DLD1 (cell line): ENCODE measurements around the gene NPHS1.

Experiments
- in situ Hi-C: cut with HindIII; loops from 2 replicates; pipeline ENCODE4 v1.10.0; 2017; ENCODE audit warnings: low sequenced_read_pairs

The NPHS1 gene

DNA sequence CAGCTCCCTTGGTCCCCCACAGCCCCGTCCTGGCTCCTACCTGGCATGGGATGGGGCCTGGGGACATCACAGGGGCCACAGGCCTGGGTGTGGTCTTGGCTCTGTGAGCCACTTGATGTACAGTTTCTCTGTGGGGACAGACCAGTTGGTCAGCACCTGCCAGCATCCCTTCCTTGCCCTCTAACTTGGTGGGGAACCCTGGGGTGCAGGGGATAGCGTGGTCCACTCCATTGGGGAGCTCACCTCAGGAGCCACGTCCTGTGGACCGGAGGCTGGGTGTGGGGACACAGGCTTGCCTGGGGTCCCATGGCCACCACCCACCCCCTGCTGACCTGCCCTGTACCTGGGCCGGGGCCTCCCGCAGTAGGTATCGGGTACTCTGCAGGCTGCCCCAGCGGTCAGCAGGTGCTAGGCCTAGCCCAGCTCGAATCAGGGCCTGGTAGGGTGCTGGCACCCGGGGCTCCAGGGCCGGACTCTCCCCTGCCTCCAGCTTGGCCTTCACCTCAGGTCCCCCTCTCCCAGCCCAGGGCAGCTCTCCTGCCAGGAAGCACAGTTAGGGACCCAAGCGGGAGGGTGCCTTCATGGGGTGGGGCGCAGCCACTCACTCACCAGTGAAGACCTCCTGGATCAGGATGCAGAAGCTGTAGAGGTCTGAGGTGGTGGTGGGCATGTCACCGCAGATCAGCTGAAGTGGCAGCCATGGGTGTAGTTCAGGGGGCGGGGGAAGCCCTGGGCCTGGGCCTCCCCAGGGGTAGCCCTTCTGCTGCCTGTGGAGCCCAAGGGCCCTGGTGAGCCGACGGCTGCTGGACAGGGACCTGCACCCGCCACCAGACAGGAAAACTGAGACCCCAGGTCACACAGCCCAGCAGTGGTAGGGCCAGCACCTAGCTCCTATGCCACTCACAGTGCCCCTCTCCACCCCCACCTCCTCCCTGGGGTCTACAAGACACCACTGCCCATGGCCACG lies 62.0 kb downstream of the NPHS1 start:
- in situ Hi-C loops: no loop called here

DNA sequence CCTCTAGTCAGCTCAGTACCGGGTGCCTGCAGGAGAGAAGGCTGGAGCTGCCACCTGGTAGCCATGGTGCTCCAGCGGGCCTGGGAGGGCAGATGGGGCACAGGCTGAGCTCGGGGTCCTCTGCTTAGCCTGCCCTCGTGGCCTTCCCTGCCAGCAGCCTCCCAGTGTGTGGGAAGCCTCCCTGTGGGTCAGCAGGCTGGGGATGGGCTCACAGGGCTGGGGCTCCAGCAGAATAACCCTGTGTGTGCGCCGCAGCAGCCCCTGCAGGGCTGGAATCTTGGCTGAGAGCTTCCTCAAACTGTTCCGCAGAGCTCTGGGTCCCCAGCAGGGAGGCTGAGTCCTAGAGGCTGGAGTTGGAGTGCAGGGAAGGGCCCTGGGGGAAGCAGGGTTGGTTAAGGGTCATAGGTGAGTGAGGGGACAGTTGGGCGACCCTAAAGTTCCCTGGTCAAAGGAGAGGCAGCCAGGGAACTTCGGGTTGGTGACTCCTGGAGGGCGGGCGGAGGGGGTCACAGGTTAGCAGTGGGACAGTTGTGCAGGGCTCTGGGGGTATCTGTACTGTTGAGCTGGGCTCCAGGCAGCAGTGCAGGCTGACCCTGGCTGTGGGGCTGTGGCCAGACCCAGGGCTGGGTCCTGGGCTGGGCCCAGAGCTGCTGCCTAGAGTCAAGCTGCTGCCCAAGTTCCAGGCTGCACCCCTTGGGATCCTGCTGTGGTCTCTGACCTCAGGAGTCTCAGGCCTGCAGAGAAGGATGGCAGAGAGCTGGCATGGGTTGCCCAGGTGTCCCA lies 62.9 kb downstream of the NPHS1 start:
- in situ Hi-C loops: no loop called here

DNA sequence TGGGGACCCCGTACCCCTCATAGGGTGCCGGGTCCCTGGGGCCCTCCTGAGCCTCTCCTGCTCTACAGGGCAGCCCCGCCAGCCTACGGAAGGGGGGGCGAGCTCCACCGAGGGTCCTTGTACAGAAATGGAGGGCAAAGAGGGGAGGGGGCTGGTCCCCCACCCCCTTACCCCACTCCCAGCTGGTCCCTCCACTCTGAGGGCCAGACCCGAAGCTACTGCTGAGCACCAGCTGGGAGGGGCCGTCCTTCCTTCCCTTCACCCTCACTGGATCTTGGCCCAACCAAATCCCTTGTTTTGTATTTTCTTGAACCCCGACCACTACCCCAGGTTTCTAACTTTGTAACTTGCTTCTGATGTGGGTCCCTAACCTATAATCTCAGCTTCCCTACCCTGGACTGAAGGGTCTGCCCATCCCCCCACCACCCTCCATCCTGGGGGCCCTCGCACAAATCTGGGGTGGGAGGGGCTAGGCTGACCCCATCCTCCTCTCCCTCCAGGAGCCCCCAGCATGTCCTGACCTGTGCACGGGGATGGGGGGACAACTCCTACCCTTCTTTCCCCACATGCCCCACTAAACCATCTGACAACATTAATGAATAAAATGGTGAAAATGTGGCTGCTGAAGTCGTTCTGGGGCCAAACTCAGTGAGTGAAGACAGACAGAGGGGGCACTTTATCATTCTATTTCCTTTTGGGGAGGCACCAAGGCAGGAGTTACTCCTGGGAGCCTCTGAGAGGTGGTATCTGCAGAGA lies 63.9 kb downstream of the NPHS1 start:
- in situ Hi-C loops: no loop called here

DNA sequence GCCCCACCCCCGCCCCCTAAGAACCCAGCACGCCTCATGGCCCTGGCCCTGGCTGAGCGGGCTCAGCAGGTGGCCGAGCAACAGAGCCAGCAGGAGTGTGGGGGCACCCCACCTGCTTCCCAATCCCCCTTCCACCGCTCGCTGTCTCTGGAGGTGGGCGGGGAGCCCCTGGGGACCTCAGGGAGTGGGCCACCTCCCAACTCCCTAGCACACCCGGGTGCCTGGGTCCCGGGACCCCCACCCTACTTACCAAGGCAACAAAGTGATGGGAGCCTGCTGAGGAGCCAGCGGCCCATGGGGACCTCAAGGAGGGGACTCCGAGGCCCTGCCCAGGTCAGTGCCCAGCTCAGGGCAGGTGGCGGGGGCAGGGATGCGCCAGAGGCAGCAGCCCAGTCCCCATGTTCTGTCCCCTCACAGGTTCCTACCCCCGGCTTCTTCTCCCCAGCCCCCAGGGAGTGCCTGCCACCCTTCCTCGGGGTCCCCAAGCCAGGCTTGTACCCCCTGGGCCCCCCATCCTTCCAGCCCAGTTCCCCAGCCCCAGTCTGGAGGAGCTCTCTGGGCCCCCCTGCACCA lies 65.0 kb downstream of the NPHS1 start:
- in situ Hi-C loops: no loop called here

DNA sequence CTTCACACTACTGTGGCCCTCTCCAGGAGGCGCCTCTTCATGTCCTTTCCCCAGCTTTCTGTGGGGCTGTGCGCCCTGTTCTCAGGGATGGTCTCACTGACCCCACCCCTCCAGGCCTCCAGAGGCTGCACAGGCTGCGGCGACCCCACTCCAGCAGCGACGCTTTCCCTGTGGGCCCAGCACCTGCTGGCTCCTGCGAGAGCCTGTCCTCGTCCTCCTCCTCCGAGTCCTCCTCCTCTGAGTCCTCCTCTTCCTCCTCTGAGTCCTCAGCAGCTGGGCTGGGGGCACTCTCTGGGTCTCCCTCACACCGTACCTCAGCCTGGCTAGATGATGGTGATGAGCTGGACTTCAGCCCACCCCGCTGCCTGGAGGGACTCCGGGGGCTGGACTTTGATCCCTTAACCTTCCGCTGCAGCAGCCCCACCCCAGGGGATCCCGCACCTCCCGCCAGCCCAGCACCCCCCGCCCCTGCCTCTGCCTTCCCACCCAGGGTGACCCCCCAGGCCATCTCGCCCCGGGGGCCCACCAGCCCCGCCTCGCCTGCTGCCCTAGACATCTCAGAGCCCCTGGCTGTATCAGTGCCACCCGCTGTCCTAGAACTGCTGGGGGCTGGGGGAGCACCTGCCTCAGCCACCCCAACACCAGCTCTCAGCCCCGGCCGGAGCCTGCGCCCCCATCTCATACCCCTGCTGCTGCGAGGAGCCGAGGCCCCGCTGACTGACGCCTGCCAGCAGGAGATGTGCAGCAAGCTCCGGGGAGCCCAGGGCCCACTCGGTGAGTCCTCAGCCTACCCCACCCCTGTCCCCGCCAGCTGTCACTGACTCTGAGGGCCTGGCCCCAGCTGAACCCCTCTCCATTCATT lies 65.8 kb downstream of the NPHS1 start:
- in situ Hi-C loops: no loop called here

DNA sequence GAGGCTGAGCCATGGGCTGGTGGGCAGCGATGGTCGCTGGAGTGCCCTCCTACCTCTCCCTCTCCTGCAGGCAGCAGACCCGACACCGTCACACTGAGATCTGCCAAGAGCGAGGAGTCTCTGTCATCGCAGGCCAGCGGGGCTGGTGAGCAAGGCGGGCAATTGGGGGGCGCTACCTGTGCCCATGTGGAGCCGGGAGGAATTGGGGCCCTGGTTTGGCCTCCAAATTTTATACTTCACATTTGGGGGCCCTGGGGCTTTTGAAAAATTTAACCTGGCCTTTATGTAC lies 67.0 kb downstream of the NPHS1 start:
- in situ Hi-C loops: no loop called here

DNA sequence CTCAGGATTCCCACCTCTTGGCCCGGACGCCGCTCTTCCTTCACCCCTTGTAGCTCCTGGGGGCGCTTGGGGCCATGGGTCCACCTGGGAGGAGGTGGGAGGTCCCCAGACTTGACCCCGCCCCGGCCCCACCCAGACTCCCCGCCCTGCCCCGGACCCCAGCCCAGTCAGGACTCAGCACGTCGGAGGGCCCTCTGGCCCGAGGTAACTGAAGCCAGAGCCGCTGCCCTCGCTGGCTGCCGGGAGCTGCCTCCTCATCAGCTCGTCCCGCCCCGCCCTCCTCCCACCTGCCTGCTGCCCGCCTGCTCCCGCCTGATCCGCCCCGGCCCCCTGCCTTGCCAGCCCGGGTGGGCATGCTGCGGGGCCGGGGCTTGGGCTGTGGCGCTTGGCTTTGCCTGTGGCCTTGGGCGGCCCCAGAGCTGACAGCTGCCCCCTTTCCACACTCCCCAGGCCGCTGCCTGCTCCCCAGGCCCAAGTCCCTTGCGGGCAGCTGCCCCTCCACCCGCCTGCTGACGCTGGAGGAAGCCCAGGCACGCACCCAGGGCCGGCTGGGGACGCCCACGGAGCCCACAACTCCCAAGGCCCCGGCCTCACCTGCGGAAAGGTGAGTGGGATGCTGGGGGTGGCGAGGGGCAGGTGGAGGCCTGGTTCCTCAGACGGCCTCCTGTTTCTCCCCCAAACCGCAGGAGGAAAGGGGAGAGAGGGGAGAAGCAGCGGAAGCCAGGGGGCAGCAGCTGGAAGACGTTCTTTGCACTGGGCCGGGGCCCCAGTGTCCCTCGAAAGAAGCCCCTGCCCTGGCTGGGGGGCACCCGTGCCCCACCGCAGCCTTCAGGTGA lies 67.6 kb downstream of the NPHS1 start:
- in situ Hi-C loops: no loop called here

DNA sequence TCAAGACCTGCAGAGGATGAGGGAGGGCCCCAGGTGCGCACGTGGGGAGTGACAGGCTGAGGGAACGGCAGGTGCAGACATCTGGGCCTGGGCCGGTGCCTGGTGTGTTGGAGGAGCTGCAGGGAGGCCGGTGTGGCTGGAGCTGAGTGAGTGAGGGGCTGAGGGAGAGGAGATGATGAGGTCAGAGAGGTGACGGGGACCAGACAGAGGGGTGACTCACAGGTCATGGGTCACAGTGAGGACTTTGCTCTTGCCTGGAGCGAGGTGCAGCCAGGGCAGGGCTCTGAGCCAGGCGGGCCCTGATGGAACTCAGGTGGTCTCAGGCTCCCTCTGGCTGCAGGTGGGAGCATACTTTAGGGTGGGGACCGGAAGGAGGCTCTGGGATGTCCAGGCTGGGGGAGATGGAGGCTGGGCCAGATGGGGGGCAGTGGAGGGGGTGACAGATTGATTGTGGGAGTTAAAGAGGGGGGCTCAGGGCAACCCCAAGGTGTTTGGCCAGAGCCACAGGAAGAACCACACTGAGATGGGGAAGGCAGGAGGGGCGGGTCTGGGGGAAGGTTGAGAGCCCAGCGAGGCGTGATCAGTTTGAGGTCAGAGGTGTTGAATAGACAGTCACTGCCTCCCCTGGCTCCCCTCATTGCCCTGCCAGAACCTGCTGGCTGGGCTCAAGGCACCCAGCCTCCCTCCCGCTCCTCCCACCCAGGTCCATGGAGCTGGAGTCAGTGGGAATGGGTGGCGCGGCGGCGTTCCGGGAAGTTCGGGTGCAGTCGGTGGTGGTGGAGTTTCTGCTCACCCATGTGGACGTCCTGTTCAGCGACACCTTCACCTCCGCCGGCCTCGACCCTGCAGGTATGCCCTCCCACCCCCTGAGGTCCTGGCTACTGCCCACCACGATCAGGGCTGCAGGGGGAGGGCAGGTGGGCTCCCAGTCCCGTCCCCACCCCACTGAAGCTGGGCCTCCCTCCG lies 68.6 kb downstream of the NPHS1 start:
- in situ Hi-C loops: no loop called here

DNA sequence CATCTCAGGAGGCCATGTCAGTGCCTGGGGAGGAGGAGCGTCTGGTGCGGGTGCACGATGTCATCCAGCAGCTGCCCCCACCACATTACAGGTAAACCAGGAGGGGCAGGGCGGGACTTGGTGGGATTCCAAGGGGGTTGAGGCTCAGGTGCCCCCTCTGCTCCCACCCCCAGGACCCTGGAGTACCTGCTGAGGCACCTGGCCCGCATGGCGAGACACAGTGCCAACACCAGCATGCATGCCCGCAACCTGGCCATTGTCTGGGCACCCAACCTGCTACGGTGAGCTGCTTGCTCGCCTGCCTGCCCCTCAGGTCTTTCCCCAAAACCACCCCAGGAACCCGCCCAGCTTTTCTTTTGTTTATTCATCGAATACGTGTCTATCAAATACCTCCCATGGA lies 69.7 kb downstream of the NPHS1 start:
- in situ Hi-C loops: no loop called here

DNA sequence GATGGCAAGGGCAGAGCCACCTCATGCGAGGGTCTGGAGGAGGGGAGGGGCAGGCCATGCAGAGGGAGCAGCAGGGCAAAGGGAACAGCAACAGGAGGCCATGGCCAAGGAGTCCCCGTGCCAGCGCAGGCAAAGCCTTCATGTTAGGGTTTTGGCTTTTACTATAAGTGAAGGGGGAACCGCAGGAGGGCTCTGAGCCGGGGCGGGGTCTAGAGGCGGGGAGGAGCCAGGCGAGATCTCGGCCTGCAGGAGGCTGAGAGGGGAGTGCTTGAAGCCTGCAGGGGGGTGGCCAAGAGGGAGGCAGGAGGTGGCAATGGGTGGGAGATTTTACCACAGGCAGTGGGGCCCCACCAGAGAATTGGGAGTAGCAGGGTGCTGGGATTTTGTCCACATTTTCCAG lies 70.7 kb downstream of the NPHS1 start:
- in situ Hi-C loops: no loop called here

DNA sequence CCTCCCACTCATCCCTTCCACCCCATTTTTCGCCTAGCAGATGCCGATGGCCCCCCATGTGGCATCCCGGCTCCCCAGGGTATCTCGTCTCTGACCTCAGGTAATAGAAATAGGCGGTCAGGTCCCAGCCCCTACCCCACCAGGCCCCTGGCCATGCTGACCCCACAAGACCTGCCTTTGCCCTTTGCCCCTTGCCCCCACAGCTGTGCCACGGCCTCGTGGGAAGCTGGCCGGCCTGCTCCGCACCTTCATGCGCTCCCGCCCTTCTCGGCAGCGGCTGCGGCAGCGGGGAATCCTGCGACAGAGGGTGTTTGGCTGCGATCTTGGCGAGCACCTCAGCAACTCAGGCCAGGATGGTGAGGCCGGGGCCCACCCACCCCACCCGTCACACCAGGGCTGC lies 71.6 kb downstream of the NPHS1 start:
- in situ Hi-C loops: no loop called here

DNA sequence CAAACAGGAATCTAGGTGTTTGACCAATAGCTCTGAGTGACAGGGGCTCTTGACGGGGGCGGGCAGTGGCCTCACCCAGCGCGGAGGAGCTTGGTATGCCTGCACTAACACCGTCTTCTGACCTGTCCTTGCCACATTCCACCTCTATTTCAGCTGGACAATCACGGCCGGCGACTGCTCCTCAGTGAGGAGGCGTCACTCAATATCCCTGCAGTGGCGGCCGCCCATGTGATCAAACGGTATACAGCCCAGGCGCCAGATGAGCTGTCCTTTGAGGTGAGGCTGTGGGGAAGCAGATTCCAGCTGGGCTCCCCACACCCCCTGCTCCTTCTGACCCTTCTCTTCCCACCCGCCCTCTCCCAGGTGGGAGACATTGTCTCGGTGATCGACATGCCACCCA lies 72.2 kb downstream of the NPHS1 start:
- in situ Hi-C loops: no loop called here

DNA sequence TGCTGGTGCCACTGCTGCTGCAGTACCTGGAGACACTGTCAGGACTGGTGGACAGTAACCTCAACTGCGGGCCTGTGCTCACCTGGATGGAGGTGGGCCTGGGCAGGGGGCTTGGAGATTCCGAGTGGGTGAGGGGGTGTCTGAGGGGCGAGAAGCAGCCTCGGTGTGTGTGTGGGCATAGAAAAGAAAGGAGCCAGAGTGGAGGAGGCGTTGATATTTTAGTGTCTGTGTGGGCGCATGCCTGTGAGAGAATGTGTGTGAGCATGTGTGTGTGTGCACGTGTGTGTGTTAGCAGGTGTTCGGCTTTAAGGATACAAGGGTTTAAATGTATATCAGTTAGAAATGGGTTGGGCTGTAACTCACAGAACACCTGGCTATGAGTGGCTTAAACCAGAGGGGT lies 73.3 kb downstream of the NPHS1 start:
- in situ Hi-C loops: no loop called here

DNA sequence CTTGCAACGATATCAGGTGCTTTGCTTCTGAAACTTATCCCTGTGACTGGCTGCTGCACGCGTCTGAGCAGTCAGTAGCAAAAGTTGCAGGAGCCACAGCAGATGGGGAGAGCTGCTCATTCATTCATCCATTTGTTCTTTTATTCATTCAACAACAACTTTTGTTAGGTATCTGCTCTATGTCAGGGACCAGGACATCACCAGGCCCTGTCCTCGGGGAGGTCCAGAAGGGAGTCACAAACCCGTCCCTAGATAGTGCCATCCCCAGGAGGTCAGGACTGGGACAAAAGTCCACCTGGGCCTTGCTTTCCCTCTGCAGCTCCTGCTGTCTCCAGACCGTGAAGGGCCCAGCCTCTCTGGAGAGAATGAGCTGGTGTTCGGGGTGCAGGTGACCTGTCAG lies 74.3 kb downstream of the NPHS1 start:
- in situ Hi-C loops: no loop called here

DNA sequence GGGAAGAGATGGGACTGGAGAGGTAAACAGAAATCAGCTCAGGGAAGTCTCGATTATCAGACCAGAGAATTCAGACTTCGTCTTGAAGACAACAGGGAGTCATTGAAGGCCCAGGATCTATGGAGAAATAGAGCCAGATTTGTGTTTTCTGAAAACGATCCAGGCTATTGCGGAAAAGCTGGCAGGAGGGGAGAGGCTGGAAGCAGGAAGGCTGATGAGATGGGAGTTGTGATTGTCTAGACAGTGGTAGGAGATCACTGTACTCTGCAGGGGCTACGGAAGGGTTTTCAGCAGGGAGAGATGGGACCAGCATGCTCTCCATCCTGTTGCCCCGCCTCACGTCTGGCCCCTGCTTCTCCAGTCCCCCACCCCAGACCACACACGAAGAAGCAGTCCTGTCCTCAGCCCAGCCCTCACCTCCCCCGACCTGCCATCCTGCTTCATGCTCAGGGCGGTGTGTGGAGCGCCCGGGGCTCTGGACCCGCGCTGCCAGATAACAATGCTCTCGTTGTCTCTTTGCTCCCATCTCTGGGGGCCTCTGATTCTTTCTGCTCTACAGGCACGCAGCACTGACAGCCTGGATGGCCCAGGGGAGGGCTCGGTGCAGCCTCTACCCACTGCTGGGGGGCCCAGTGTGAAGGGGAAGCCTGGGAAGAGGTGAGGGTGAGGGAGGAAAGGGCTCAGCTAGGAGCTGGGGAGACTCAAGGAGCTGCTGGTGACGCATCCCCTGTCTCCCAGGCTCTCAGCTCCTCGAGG lies 75.0 kb downstream of the NPHS1 start:
- in situ Hi-C loops: no loop called here

DNA sequence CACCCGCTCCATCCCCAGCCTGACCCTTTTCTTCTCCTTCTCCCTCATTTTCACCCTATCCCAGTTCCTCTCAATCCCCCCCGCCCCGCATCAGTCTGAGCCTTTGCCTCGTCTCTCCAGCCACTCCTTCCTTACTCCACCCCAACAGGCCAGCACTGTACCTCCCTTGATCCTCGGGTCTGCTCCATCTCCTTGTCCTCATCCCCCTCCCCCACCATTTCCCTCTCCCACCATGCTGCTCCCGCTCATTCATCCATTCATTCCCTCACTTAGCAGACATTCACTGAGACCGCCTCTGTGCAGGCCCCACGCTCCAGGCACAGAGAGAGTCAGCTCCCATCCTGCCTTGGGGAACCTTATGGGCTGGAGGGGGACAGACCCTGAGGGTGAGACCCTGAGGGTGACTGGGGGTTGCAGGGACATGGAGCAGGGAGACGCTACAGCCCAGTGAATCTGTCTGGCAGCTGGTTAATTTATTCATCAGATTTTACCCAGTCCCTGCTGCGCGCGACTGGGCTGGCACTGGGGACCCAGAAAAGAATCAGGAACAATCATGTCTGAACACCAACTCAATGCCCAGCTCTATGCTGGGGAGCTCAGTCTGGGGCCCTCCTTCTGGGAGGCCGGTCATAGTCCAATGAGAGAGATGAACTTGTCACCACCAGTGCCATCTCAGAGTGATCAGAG lies 76.1 kb downstream of the NPHS1 start:
- in situ Hi-C loops: no loop called here
